HEK293T (cell line): ENCODE data around the gene HSD17B8.

Source experiments
- ARNT ChIP-seq: fragments of 450-650 bp; IDR thresholded peaks from 2 replicates; pipeline ENCODE4 v1.6.1; 2017; ENCODE audit warnings: mild to moderate bottlenecking
- ELF4 ChIP-seq: fragments of 450-650 bp; IDR thresholded peaks from 2 replicates; pipeline ENCODE4 v1.6.1; 2017; ENCODE audit warnings: antibody characterized with exemption
- FOXK2 ChIP-seq: fragments of 450-650 bp; IDR thresholded peaks from 2 replicates; pipeline ENCODE4 v1.6.1; 2016; ENCODE audit warnings: mild to moderate bottlenecking
- SP1 ChIP-seq: fragments of 450-650 bp; IDR thresholded peaks from 2 replicates; pipeline ENCODE4 v1.6.1; 2017
- SUZ12 ChIP-seq: fragments of 450-650 bp; IDR thresholded peaks from 2 replicates; pipeline ENCODE4 v1.6.1; 2016; ENCODE audit warnings: mild to moderate bottlenecking
- TARDBP ChIP-seq: fragments of 450-650 bp; IDR thresholded peaks from 2 replicates; pipeline ENCODE4 v1.6.1; 2016
- ZNF384 ChIP-seq: fragments of 450-650 bp; IDR thresholded peaks from 2 replicates; pipeline ENCODE4 v1.6.1; 2016

DNA sequence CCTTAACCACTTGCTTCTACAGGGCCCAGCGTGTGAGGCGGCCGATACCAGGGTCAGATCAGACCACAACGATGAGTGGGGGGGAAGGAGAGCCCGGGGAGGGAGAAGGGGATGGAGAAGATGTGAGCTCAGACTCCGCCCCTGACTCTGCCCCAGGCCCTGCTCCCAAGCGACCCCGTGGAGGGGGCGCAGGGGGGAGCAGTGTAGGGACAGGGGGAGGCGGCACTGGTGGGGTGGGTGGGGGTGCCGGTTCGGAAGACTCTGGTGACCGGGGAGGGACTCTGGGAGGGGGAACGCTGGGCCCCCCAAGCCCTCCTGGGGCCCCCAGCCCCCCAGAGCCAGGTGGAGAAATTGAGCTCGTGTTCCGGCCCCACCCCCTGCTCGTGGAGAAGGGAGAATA, 6.7 kb downstream of the HSD17B8 start:
- no peak for TF ChIP-seq ZNF384
- TF ChIP-seq FOXK2, result no peak
- no peak for TF ChIP-seq SUZ12
- TF ChIP-seq TARDBP, result no peak
- no peak for TF ChIP-seq ELF4
- TF ChIP-seq SP1, result no peak
- no peak for TF ChIP-seq ARNT
